Muscle of leg (tissue), 11 donors: Measurements from ENCODE around the gene ITGB5. TPM values are rescaled to one million over a fixed set of nuclear protein-coding genes. Genes with fewer than 3 reads are reported as not detected.
"Not testable (repeated sequence)": the region's sequence is repeated elsewhere in the genome, so short reads cannot be mapped to it uniquely, and the experiment has no call there.

Source experiments
- DNase-seq: peaks from one replicate; pipeline ENCODE4 v3.0.0; 2013
- H3K27ac ChIP-seq: one replicate; pipeline ENCODE4 v1.5.1; 2013; ENCODE audit warnings: mild to moderate bottlenecking, low read length, control low read depth
- H3K27me3 ChIP-seq: one replicate; pipeline ENCODE4 v1.6.1; 2013; ENCODE audit warnings: low read length; ENCODE audit not compliant: control insufficient read depth, insufficient read depth
- H3K36me3 ChIP-seq: one replicate; pipeline ENCODE4 v1.6.1; 2013; ENCODE audit warnings: low read length; ENCODE audit not compliant: control insufficient read depth, insufficient read depth
- H3K4me1 ChIP-seq: one replicate; pipeline ENCODE4 v1.6.1; 2013; ENCODE audit warnings: low read length; ENCODE audit not compliant: control insufficient read depth, insufficient read depth
- H3K4me3 ChIP-seq: one replicate; pipeline ENCODE4 v1.5.1; 2013; ENCODE audit warnings: low read length, control low read depth
- H3K9me3 ChIP-seq: replicated peaks from 2 replicates; pipeline ENCODE4 v1.6.1; 2013; ENCODE audit warnings: low read depth, low read length; ENCODE audit not compliant: control insufficient read depth
- WGBS: methylation state at CpG from one replicate; pipeline ENCODE4 v1.1.5; 2013; ENCODE audit warnings: missing lambda C conversion rate; ENCODE audit not compliant: insufficient coverage; 5-methylcytosine and 5-hydroxymethylcytosine counted together
- polyA plus RNA-seq, 8 donors: library from polyadenylated mRNA; unstranded; fragments of 120-200 nt; gene quantifications; one replicate each; pipeline versions ENCODE4 v1.2.1 to v1.2.3, GENCODE V29; 2013; ENCODE audit warnings: inconsistent platforms in 1 of 8, low replicate concordance in 1 of 8; ENCODE audit not compliant: insufficient read length in 8 of 8, insufficient read depth in 1 of 8
- total RNA-seq: library from RNA; stranded (reverse); fragments of 120-200 nt; gene quantifications from one replicate; pipeline ENCODE4 v1.2.4, GENCODE V29; 2013

The ITGB5 gene
- total and polyA plus RNA-seq, 9 donors = 14.3 to 60.4 (median 30.6) TPM

DNA sequence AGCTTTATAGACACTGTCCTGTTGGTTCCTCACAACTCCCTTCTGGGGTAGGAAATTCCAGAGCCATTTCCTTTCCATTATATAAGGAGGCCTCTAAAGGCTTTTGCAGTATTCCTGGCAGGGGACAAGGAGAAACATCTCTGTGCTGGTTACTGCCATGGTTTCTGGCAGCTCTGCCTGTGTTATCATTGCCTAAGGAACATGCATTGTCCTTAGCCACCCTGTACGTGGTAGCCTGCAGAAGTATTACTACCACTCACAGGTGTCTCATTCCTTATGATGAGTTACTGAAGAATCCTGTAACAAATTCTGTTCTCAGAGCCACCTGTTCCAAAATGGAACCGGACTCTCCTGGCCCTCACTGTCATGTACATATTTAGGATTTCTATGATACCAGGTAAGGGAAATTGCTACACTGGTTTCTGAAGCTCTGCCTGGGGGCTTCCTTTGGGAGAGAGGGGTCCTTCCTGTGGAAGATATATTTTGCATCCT lies 98.9 kb downstream of the ITGB5 start:
- Histone ChIP-seq H3K4me1 (peaks cover 34% of the 10 kb centered on the region), H3K27me3 (no peaks in the 10 kb centered on the region), H3K36me3 (no peaks in the 10 kb centered on the region), H3K9me3 (no peaks in the 10 kb centered on the region), H3K4me3 (no peak overlapping the region), H3K27ac (no peak overlapping the region)
- WGBS = no CpG with 5 or more reads among the region's 2 CpGs
- no peak for DNase-seq

DNA sequence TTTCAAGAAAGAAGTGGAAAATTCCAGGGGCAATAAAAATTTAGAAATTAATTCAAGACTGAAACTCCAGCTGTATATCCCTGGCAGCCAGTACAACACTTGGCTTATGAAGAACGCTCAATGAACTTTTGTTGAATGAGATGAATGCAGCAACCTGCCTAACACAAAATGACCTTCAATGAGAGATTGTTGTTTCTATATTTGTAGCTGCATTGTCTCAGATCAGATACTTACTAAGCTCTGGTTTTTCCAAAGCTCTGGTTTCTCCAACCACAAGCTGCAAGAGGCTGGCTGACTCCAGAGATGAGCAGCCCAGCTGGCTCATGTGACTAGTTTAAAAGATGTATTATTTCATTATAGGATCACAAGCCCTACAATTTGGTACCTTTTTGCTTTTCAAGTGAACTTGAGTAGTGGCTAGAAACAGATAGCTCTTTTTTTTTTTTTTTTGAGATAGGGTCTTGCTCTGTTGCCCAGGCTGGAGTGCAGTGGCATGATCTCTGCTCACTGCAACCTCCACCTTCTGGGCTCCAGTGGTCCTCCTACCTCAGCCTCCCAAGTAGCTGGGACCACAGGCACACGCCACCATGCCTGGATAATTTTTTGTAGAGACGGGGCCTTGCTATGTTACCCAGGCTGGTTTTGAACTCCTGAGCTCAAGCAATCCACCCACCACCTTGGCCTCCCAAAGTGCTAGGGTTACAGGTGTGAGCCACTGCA lies 99.5 kb downstream of the ITGB5 start:
- Histone ChIP-seq H3K4me3 (no peak overlapping the region), H3K36me3 (no peaks in the 10 kb centered on the region), H3K27me3 (no peaks in the 10 kb centered on the region), H3K4me1 (peaks cover 28% of the 10 kb centered on the region), H3K9me3 (no peaks in the 10 kb centered on the region), H3K27ac (no peak overlapping the region)
- 100% methylated on average over 2 of the region's 3 CpGs for WGBS
- peak; percentile 85 for DNase-seq

DNA sequence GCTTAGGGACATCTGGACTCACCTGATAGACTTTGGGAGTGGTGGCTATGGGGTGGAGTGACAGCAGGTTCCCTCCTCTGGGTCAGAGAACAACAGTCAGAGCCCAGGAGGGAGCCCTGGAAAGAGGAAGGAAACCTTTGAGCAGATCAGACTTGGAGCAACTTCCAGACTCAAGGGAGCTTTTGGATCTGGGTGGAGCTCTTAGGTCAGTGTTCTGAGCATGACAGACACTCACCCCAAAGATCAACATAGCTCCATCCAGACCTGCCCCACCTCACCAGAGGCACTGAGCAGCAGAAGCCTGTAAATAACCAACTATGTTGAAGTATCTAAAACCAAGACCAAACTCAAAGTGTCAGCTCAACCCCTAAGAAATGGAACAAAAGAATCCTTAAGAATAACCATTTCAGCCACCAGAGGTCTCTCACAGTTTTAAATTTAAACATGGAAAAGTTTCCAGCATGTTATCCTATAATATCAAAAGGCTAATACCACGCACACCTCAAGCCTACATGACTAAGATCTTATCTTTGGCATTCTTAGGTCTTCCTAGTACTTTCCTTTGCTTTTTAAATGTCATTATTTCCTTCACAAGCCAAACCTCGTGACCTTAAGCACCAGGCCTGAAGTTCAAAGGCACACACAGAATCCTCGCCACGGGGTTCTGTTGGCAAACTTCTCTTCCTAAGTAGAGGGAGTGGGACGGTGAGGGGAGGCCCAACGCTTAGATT lies 100.5 kb downstream of the ITGB5 start:
- WGBS = 81% methylated on average over 3 of the region's 6 CpGs
- H3K36me3 ChIP-seq = no peaks in the 10 kb centered on the region
- H3K9me3 ChIP-seq = no peaks in the 10 kb centered on the region
- H3K27me3 ChIP-seq = no peaks in the 10 kb centered on the region
- peak; percentile 60 for DNase-seq
- no peak overlapping the region for H3K4me3 ChIP-seq
- peaks cover 24% of the 10 kb centered on the region for H3K4me1 ChIP-seq
- peak overlapping the region; percentile 59 for H3K27ac ChIP-seq

DNA sequence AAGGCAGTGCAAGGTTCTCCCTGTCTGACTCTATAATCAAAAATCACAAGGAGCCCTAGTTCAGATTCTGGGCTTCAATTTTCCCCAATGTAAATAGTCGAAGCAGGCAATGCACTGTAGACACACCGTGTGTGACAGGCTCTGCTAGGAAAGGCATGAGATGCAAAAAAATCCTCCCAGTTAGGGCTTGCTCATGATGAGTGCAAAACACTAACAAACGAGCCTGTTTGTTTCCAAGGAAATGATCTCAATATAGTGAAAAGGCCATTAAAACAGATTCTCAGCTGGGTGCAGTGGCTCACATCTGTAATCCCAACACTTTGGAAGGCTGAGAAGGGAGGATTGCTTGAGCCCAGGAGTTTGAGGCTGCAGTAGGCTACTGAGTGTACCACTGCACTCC lies 101.2 kb downstream of the ITGB5 start:
- no peaks in the 10 kb centered on the region for H3K9me3 ChIP-seq
- 82% methylated on average over 3 of the region's 3 CpGs for WGBS
- no peaks in the 10 kb centered on the region for H3K27me3 ChIP-seq
- peaks cover 25% of the 10 kb centered on the region for H3K4me1 ChIP-seq
- H3K36me3 ChIP-seq = no peaks in the 10 kb centered on the region
- DNase-seq = peak; percentile 61
- H3K4me3 ChIP-seq = no peak overlapping the region
- H3K27ac ChIP-seq = no peak overlapping the region

DNA sequence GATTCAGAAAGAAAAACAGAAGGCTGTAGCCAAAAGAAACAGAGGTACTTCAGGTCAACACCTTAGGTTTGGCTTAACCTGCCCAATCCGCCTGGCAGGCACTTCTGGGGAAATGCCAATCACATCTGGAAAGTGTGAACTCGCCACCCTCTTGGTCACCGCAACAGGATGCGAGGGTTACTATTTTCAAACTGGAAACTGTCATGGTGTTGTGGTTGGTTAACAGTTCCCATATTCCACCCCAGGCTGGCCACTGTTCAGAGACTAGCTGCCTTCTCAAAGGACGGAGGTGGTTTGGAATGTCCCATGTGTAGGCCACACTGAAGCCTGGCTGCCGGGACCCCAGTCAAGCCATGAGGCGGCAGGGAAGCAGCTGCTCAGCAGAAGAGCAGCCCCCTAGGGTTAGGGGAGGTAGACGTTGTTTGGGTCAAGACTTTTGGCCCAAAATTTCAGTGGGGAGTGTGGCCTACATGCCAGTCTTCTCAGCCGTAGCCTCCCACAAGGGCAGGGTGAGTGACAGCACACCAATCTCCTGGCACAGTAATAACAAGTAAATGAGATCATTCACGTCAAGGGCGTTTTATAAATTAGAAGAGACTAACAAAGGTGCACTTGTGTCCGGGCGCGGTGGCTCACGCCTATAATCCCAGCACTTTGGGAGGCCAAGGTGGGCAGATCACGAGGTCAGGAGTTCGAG lies 102.3 kb downstream of the ITGB5 start:
- Histone ChIP-seq H3K4me3 (no peak overlapping the region), H3K36me3 (no peaks in the 10 kb centered on the region), H3K4me1 (peaks cover 37% of the 10 kb centered on the region), H3K27ac (no peak overlapping the region), H3K27me3 (no peaks in the 10 kb centered on the region), H3K9me3 (no peaks in the 10 kb centered on the region)
- WGBS = 90% methylated on average over 11 of the region's 17 CpGs
- no peak for DNase-seq

DNA sequence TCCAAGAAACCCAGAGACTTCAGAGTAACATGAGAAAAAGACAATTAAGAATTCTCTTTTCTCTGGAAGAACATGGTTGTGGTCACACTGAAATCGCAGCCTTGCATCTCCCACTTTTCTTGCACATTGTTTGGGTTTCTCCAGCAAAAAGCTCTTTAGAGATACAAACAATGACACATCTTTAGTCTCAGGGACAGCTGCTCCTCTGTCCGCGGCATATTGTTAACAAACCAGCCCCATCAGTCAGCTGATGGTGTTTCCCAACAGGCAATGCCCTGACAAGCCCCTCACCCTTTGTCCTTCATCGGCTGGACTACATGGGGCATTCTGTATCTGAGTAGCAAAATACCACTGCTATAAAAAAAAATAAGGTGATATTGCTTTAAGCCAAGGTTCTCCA lies 103.5 kb downstream of the ITGB5 start:
- Histone ChIP-seq H3K4me3 (no peak overlapping the region), H3K27ac (no peak overlapping the region), H3K36me3 (no peaks in the 10 kb centered on the region), H3K9me3 (no peaks in the 10 kb centered on the region), H3K27me3 (no peaks in the 10 kb centered on the region), H3K4me1 (peaks cover 48% of the 10 kb centered on the region)
- WGBS = 89% methylated on average over 3 of the region's 4 CpGs
- DNase-seq = no peak

DNA sequence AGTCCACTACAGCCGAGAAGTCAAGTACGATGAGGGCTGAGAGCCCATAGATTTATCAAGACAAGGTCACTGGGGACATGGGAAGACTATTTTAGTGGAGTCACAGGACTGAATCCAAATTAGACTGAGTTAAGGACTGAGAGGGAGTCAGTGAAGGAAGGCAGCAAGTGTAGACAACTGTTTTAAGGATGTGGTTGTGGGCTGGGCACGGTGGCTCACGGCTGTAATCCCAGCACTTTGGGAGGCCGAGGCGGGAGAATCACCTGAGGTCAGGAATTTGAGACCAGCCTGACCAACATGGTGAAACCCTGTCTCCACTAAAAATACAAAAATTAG lies 104.8 kb downstream of the ITGB5 start:
- H3K27ac ChIP-seq, H3K27me3 ChIP-seq, H3K36me3 ChIP-seq, H3K4me3 ChIP-seq, DNase-seq, H3K9me3 ChIP-seq: not testable (repeated sequence)
- 97% methylated on average over 2 of the region's 6 CpGs for WGBS
- peaks cover 52% of the 10 kb centered on the region for H3K4me1 ChIP-seq

DNA sequence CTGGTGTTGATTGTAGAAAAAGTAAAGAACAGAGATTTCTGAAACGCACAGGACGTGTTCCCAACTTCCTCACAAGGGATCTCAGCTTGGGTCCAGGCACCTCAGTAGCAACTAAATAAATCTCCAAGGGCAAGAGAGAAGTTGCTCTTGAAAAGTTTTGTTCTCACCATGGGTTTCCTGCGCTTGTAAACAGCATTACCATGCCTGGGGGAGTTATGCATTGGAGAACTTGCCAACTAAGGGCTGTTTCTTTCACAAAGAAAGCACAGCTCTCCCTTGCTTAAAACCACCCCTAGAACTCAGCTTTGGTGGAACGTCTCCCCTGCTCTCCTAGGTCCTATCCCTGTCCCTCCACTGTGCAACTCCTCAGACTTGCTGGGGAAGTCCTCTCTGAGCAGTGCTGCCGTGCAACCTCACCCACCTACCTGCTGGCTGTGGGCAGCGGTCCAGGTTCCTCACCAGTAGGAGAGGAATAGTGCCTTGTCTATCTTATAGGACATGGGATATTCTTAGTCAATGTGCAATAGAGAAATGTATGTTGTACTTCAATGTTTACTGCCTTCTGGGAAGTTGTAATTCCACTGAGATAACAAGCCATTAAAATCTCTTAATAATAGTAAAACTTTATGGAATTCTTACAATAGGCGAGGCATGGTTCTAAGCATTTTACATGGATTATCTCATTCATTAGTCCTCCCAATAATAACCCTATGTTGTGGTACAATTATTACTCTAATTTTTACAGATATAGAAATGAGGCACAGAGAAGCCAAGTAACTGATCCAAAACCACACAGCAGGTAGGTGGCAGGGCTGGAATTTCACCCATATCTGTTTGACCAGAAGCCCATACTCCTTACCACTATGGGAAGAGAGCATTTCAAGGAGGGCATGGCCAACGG lies 105.4 kb downstream of the ITGB5 start:
- no peaks in the 10 kb centered on the region for H3K27me3 ChIP-seq
- H3K27ac ChIP-seq = peak overlapping the region; percentile 93
- no peak overlapping the region for H3K4me3 ChIP-seq
- H3K4me1 ChIP-seq = peaks cover 49% of the 10 kb centered on the region
- H3K9me3 ChIP-seq = no peaks in the 10 kb centered on the region
- no peaks in the 10 kb centered on the region for H3K36me3 ChIP-seq
- 73% methylated on average over 3 of the region's 8 CpGs for WGBS
- peak; percentile 65 for DNase-seq

DNA sequence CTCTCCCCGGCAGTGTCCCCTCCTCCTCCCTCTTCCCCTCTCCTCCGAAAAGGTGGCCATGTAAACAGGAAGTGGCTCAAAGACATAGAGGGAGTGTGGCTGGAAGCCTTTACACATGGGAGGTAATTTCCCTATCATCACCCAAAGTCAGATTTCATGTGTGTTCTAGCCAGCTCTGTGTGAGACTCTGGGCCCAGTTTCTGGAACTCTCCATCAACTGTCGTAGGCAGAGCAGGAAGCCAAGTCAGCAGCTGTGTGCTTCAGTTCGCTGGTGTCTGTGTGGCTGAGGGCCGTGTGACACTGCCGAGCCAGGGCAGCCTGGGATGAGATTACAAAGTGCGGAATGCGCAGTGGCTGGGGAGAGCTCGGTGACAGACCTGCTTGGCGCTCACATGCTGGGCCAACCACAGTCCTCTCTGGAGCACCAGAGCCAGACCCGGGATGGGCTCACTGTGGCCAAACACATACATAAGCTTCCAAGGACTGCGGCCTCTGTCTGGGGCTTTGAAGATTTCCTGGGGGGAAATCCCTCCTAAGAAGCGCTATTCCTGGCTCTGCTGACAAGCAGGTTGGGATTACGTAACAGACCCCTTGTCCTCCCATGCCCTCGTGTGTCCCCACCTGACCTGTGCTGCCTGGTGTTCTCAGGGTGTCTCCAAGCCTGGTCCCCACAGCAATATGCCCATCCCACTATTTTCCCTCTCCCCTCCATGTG lies 106.2 kb downstream of the ITGB5 start:
- Histone ChIP-seq H3K27ac (peak overlapping the region; percentile 93), H3K9me3 (no peaks in the 10 kb centered on the region), H3K27me3 (no peaks in the 10 kb centered on the region), H3K36me3 (no peaks in the 10 kb centered on the region), H3K4me3 (no peak overlapping the region), H3K4me1 (peaks cover 52% of the 10 kb centered on the region)
- peak; percentile 96 for DNase-seq
- 7% methylated on average over 6 of the region's 15 CpGs for WGBS
